ENCODE data around the gene ZNF512. TPM values are rescaled to one million over a fixed set of nuclear protein-coding genes. Genes with fewer than 3 reads are reported as not detected.

Gene ZNF512
- polyA plus RNA-seq, 1 of the 3 experiments (the other 2 are of a cell fraction): 22.3 TPM

DNA sequence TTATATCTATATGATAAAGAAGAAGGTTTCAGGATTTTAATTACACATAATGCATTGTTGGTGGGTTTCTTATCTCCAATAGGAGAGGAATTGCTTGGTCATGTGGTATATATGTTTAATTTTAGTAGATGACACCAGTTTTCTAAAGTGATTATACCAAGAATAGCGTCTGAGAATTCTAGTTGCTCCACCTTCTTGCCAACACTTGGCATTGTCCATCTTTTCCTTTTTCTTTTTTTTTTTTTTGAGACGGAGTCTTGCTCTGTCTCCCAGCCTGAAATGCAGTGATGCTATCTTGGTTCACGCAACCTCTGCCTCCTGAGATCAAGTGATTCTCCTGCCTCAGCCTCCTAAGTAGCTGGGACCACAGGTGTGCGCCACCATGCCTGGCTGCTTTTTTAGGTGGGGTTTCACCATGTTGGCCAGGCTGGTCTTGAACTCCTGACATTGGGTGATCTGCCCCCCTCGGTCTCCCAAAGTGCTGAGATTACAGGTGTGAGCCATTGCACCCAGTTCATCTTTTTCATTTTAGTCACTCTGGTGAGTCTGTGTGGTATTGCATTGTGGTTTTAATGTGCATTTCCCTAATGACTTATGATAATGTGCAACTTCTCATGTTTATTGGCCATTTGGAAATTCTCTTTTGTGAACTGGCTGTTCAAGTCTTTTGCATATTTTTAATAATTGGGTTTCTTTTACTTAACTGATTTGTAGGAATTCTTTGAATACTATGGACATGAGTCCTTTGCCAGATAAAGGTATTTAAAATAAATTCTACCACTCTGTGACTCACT lies 37.3 kb upstream of the ZNF512 start:
- ChIA-PET CTCF (interaction anchor here (0.9 kb wide), 1 partner anchor 31 kb away, joined by 3 read pairs; no protein-coding TSS in a partner anchor), POLR2A (interaction anchor here (0.6 kb wide), 1 partner anchor 110 kb away, joined by 4 read pairs; no protein-coding TSS in a partner anchor)
- H3K27ac ChIP-seq (ENCODE audit: low read depth in 2 of 2, low read length in 1 of 2): no peak overlapping the region
- H3K9me3 ChIP-seq: no peaks in the 10 kb centered on the region
- H3K9me2 ChIP-seq: no peaks in the 10 kb centered on the region
- H3K27me3 ChIP-seq (ENCODE audit: insufficient read depth): no peaks in the 10 kb centered on the region
- no peaks in the 10 kb centered on the region for H4K20me1 ChIP-seq (ENCODE audit: insufficient read depth)
- H3K36me3 ChIP-seq (replicated peaks in 1 of 2; ENCODE audit: control insufficient read depth in 1 of 2, insufficient read depth in 2 of 2, low read length in 1 of 2): no peaks in the 10 kb centered on the region
- H3K4me2 ChIP-seq: no peak overlapping the region
- H3K9ac ChIP-seq: no peak overlapping the region
- WGBS (ENCODE audit: low lambda C conversion rate): 73% methylated on average over 5 of the region's 5 CpGs
- no peak overlapping the region for H3K4me3 ChIP-seq (ENCODE audit: low read depth in 2 of 2, low read length in 1 of 2)
- H3K79me2 ChIP-seq (ENCODE audit: insufficient read depth): no peaks in the 10 kb centered on the region
- H3K4me1 ChIP-seq (ENCODE audit: control insufficient read depth in 1 of 2, insufficient read depth in 2 of 2, low read depth in 1 of 2, low read length in 1 of 2): no peaks in the 10 kb centered on the region
- no peak for DNase-seq
- no peak for TF ChIP-seq SIN3A (IDR thresholded peaks at IDR 0.05; ENCODE audit: borderline replicate concordance, low read depth, low read length)
- no peak for TF ChIP-seq POLR2AphosphoS5 (IDR thresholded peaks at IDR 0.05; ENCODE audit: low read depth, low read length)
- TF ChIP-seq JUND (IDR thresholded peaks at IDR 0.05): no peak
- no peak for TF ChIP-seq RXRA (IDR thresholded peaks at IDR 0.05; ENCODE audit: borderline replicate concordance, low read depth)
- H2AFZ ChIP-seq (ENCODE audit: low read depth): no peak overlapping the region
- H3F3A ChIP-seq (replicated peaks; ENCODE audit: insufficient read depth): peaks cover 5% of the 10 kb centered on the region

DNA sequence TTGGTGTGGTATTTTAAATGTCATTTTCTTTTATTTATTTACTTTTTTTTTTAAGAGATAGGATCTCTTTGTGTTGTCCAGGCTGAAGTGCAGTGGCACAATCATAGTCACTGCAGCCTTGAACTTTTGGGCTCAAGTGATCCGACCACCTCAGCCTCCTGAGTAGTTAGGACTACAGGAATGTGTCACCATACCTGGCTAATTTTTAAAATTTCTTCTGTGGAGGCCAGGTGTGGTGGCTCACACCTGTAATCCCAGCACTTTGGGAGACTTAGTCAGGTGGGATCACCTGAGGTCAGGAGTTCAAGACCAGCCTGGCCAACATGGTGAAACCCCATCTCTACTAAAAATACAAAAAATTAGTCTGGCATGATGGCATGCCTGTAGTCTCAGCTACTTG lies 33.5 kb upstream of the ZNF512 start:
- H3K79me2 ChIP-seq (ENCODE audit: insufficient read depth): no peaks in the 10 kb centered on the region
- POLR2A ChIA-PET: no interaction called here

More for the DNA sequence above, 33.5 kb upstream of the ZNF512 start:
- Histone ChIP-seq H2AFZ (ENCODE audit: low read depth) (no peak overlapping the region), H3K36me3 (replicated peaks in 1 of 2; ENCODE audit: control insufficient read depth in 1 of 2, insufficient read depth in 2 of 2, low read length in 1 of 2) (no peaks in the 10 kb centered on the region), H3K4me2 (no peak overlapping the region), H3K27ac (ENCODE audit: low read depth in 2 of 2, low read length in 1 of 2) (no peak overlapping the region), H3K9me3 (no peaks in the 10 kb centered on the region), H3K9ac (no peak overlapping the region), H3K4me3 (ENCODE audit: low read depth in 2 of 2, low read length in 1 of 2) (no peak overlapping the region), H3F3A (replicated peaks; ENCODE audit: insufficient read depth) (peaks cover 5% of the 10 kb centered on the region), H4K20me1 (ENCODE audit: insufficient read depth) (no peaks in the 10 kb centered on the region), H3K4me1 (ENCODE audit: control insufficient read depth in 1 of 2, insufficient read depth in 2 of 2, low read depth in 1 of 2, low read length in 1 of 2) (no peaks in the 10 kb centered on the region), H3K9me2 (no peaks in the 10 kb centered on the region), H3K27me3 (ENCODE audit: insufficient read depth) (no peaks in the 10 kb centered on the region)
- no peak for TF ChIP-seq RCOR1 (IDR thresholded peaks at IDR 0.05; ENCODE audit: low read length)
- TF ChIP-seq CHD2 (IDR thresholded peaks at IDR 0.05; ENCODE audit: low read length, partially characterized antibody): no peak
- TF ChIP-seq MEF2A (IDR thresholded peaks at IDR 0.05; ENCODE audit: borderline replicate concordance, low read depth): no peak
- no peak for TF ChIP-seq NFIC (IDR thresholded peaks at IDR 0.05; ENCODE audit: borderline replicate concordance)
- TF ChIP-seq GATA2 (CRISPR knock-in tag; IDR thresholded peaks at IDR 0.05): no peak
- no peak for TF ChIP-seq SMC3 (IDR thresholded peaks at IDR 0.05; ENCODE audit: low read depth, low read length)
- no peak for TF ChIP-seq CTCF (IDR thresholded peaks at IDR 0.05)
- no peak for TF ChIP-seq GABPA (IDR thresholded peaks at IDR 0.05; ENCODE audit: low read depth)
- TF ChIP-seq RFX5 (IDR thresholded peaks at IDR 0.05; ENCODE audit: low read length): no peak
- TF ChIP-seq ELF1 (IDR thresholded peaks at IDR 0.05): no peak
- TF ChIP-seq TAF1 (IDR thresholded peaks at IDR 0.05; ENCODE audit: borderline replicate concordance, low read depth, low read length): no peak
- no peak for TF ChIP-seq SIN3A (IDR thresholded peaks at IDR 0.05; ENCODE audit: borderline replicate concordance, low read depth, low read length)
- 37% methylated on average over 1 of the region's 1 CpG for WGBS (ENCODE audit: low lambda C conversion rate)
- CTCF ChIA-PET: no interaction called here
- DNase-seq: no peak
